GM12878 (cell line): ENCODE measurements around the gene SLC38A8. TPM values are rescaled to one million over a fixed set of nuclear protein-coding genes. Genes with fewer than 3 reads are reported as not detected.

Experiments used
- ATAC-seq: fragments of 200-7000 bp; cut with Tn5 transposase; 3 replicates; pipeline ENCODE4 v1.9.1; 2020; ENCODE audit warnings: mild to moderate bottlenecking, moderate library complexity
- BruUV-seq: library from RNA; stranded (reverse); fragments of 400-500 nt; replicated peaks from 2 replicates; lab custom pipeline; 2021; lab: Mats Ljungman, UMichigan
- CTCF ChIA-PET: fragments of 300-600 bp; sonication (Branson Sonifier 250); formaldehyde crosslinking; extraction: SDS; loops from one replicate; lab custom pipeline; 2021; ENCODE audit warnings: inconsistent platforms; lab: Yijun Ruan, JAX
- POLR2A ChIA-PET: fragments of 350-600 bp; formaldehyde crosslinking; extraction: SDS; loops from one replicate; lab custom pipeline; 2021; ENCODE audit warnings: inconsistent platforms; lab: Charles Lee
- RAD21 ChIA-PET: fragments of 300-600 bp; sonication (Branson Sonifier 250); formaldehyde crosslinking; loops from one replicate; lab custom pipeline; 2023; ENCODE audit warnings: antibody characterized with exemption; ENCODE audit not compliant: unreplicated experiment; lab: Charles Lee
- SMC1A ChIA-PET: fragments of 300-600 bp; sonication (Branson Sonifier 250); formaldehyde crosslinking; loops from one replicate; lab custom pipeline; 2023; ENCODE audit not compliant: unreplicated experiment, uncharacterized antibody; lab: Charles Lee
- DNase-seq: peaks from one replicate; pipeline ENCODE4 v3.0.0-alpha.2; 2011; ENCODE audit warnings: low read depth, low spot score
- FAIRE-seq: peaks from 3 replicates; lab custom pipeline; 2011; peaks lifted over from hg19 to GRCh38; lab: Jason Lieb, UNC
- H2AFZ ChIP-seq: 2 replicates; pipeline ENCODE4 v1.6.0; 2011; ENCODE audit warnings: low read depth, low read length, control low read depth; ENCODE audit not compliant: control insufficient read depth
- H3K27ac ChIP-seq: 2 replicates; pipeline ENCODE4 v1.5.1; 2011; ENCODE audit warnings: control low read depth; ENCODE audit not compliant: control insufficient read depth, insufficient read depth
- H3K27me3 ChIP-seq, 2 experiments: replicated peaks in 1 of 2; 2 replicates each; pipeline versions ENCODE4 v1.6.0 to v1.6.1; 2011; ENCODE audit warnings: low read length in 1 of 2; ENCODE audit not compliant: control insufficient read depth in 2 of 2, insufficient read depth in 2 of 2
- H3K36me3 ChIP-seq, 2 experiments: 2 replicates each; pipeline ENCODE4 v1.5.1; 2011; ENCODE audit warnings: low read length in 1 of 2; ENCODE audit not compliant: control insufficient read depth in 2 of 2, insufficient read depth in 2 of 2
- H3K4me1 ChIP-seq: 2 replicates; pipeline ENCODE4 v1.6.1; 2011; ENCODE audit warnings: mild to moderate bottlenecking, low read length, moderate library complexity, mixed read lengths; ENCODE audit not compliant: control insufficient read depth, insufficient read depth
- H3K4me2 ChIP-seq: 2 replicates; pipeline ENCODE4 v1.6.0; 2011; ENCODE audit warnings: control low read depth; ENCODE audit not compliant: control insufficient read depth, insufficient read depth
- H3K4me3 ChIP-seq: fragments of 200-600 bp; sonication (generic); 2 replicates; pipeline ENCODE4 v1.5.1; 2016
- H3K79me2 ChIP-seq: 2 replicates; pipeline ENCODE4 v1.6.0; 2011; ENCODE audit warnings: low read length; ENCODE audit not compliant: control insufficient read depth, insufficient read depth
- H3K9ac ChIP-seq: 2 replicates; pipeline ENCODE4 v1.8.0; 2011; ENCODE audit warnings: low read length, control low read depth, mixed read lengths; ENCODE audit not compliant: control insufficient read depth, insufficient read depth
- H3K9me3 ChIP-seq: replicated peaks from 3 replicates; pipeline ENCODE4 v1.5.1; 2011; ENCODE audit warnings: mild to moderate bottlenecking, low read length; ENCODE audit not compliant: control insufficient read depth, insufficient read depth
- H4K20me1 ChIP-seq: 2 replicates; pipeline ENCODE4 v1.6.0; 2011; ENCODE audit not compliant: control insufficient read depth, insufficient read depth
- BACH1 ChIP-seq: fragments of 450-650 bp; IDR thresholded peaks from 2 replicates; pipeline ENCODE4 v1.6.1; 2017; ENCODE audit warnings: mild to moderate bottlenecking, borderline replicate concordance
- HDAC6 ChIP-seq: fragments of 200-600 bp; sonication (generic); IDR thresholded peaks from one replicate; pipeline ENCODE4 v1.8.0; 2017; ENCODE audit warnings: antibody characterized with exemption; ENCODE audit not compliant: unreplicated experiment
- IKZF1 ChIP-seq: fragments of 450-650 bp; conservative IDR thresholded peaks from 2 replicates; pipeline ENCODE4 v1.6.1; 2017; ENCODE audit warnings: antibody characterized with exemption, mild to moderate bottlenecking
- IRF4 ChIP-seq: IDR thresholded peaks from 2 replicates; pipeline ENCODE4 v1.6.1; 2011; ENCODE audit warnings: low read depth, low read length
- MEF2A ChIP-seq: IDR thresholded peaks from 2 replicates; pipeline ENCODE4 v1.6.1; 2011; ENCODE audit warnings: low read depth, mild to moderate bottlenecking, low read length, moderate library complexity; ENCODE audit not compliant: insufficient read depth
- NR2C1 ChIP-seq: fragments of 450-650 bp; IDR thresholded peaks from 2 replicates; pipeline ENCODE4 v1.6.1; 2017; ENCODE audit warnings: antibody characterized with exemption, mild to moderate bottlenecking, moderate library complexity
- POLR2AphosphoS2 ChIP-seq: IDR thresholded peaks from 2 replicates; pipeline ENCODE4 v1.6.1; 2011; ENCODE audit warnings: low read depth, mild to moderate bottlenecking, low read length, improper control_type of control experiment, moderate library complexity
- POU2F2 ChIP-seq: IDR thresholded peaks from 3 replicates; pipeline ENCODE4 v1.6.1; 2011; ENCODE audit warnings: low read depth, mild to moderate bottlenecking, low read length, borderline replicate concordance
- SMAD5 ChIP-seq: IDR thresholded peaks from 2 replicates; pipeline ENCODE4 v1.6.1; 2016; ENCODE audit warnings: antibody characterized with exemption, low read depth
- TCF7 ChIP-seq: IDR thresholded peaks from 2 replicates; pipeline ENCODE4 v1.6.1; 2014; ENCODE audit warnings: antibody characterized with exemption, borderline replicate concordance
- ZNF24 ChIP-seq: fragments of 450-650 bp; IDR thresholded peaks from 2 replicates; pipeline ENCODE4 v1.6.1; 2017; ENCODE audit warnings: antibody characterized with exemption, mild to moderate bottlenecking
- WGBS: methylation state at CpG from one replicate; pipeline ENCODE4 v1.1.6; 2016; ENCODE audit warnings: low lambda C conversion rate; ENCODE audit not compliant: insufficient replicate concordance, insufficient coverage; ENCODE audit errors: missing lambda C conversion rate; 5-methylcytosine and 5-hydroxymethylcytosine counted together
- in situ Hi-C: fragments of 300-500 bp; cut with MboI; formaldehyde crosslinking; loops from 9 replicates; pipeline ENCODE4 v1.14.3; 2018; ENCODE audit warnings: mixed read lengths
- intact Hi-C: fragments of 100-400 bp; cut with micrococcal nuclease; formaldehyde crosslinking; loops from one replicate; pipeline ENCODE4 v1.14.2; 2022; ENCODE audit not compliant: unreplicated experiment
- polyA plus RNA-seq, 11 experiments: library from polyadenylated mRNA; depleted of rRNA in 4 of 11; unstranded in 6 of 11; stranded (reverse) in 5 of 11; fragments of >200 nt; fragmentation: Nextera tagmentation in 4 of 11; fragmentation: Illumina TruSeq in 1 of 11; extraction: Ambion mirVana in 4 of 11; extraction: Trizol in 1 of 11; gene quantifications; 1 replicate in 1 of 11; 2 replicates in 10 of 11; pipeline versions ENCODE4 v1.2.1 to v1.2.3, GENCODE V29; 2011 to 2016; ENCODE audit warnings: inconsistent platforms in 2 of 11, missing spikeins in 2 of 11, low read depth in 1 of 11
- total RNA-seq, 4 experiments: library from RNA; depleted of rRNA in 3 of 4; stranded (reverse); fragments of >200 nt in 3 of 4; fragmentation: Illumina TruSeq in 1 of 4; extraction: Trizol in 1 of 4; gene quantifications; 2 replicates each; pipeline versions ENCODE4 v1.2.1 to v1.2.3, GENCODE V29; 2013 to 2021
- TF ChIP-seq, protein P1 (sequence below): fragments of 450-650 bp; IDR thresholded peaks from 2 replicates; pipeline ENCODE4 v1.6.1; 2018; ENCODE audit warnings: borderline replicate concordance, mild to moderate bottlenecking; ENCODE audit not compliant: partially characterized antibody

SLC38A8 gene
- total and polyA plus RNA-seq, 10 of the 15 experiments (the other 5 are each of a cell fraction or from before 2014, with no cell fraction given): not detected

DNA sequence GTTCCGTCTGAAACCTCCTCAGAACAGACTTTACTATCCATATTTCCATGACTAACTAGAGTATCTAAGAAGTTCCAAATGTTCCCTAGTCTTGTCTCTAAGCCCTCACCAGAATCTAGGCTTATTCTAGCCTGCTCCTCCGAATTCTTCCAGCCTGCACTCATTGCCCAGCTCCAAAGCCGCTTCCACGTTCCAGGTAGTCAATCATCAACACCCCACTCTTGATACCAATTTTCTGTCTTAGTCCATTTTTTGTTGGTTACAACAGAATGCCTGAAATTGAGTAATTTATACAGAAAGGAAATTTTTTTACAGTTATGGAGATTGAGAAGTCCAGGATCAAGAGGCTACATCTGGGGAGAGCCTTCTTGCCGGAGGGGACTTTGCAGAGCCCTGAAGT is 21.1 kb downstream of the SLC38A8 start (continued):
- TF ChIP-seq, protein P1, sequence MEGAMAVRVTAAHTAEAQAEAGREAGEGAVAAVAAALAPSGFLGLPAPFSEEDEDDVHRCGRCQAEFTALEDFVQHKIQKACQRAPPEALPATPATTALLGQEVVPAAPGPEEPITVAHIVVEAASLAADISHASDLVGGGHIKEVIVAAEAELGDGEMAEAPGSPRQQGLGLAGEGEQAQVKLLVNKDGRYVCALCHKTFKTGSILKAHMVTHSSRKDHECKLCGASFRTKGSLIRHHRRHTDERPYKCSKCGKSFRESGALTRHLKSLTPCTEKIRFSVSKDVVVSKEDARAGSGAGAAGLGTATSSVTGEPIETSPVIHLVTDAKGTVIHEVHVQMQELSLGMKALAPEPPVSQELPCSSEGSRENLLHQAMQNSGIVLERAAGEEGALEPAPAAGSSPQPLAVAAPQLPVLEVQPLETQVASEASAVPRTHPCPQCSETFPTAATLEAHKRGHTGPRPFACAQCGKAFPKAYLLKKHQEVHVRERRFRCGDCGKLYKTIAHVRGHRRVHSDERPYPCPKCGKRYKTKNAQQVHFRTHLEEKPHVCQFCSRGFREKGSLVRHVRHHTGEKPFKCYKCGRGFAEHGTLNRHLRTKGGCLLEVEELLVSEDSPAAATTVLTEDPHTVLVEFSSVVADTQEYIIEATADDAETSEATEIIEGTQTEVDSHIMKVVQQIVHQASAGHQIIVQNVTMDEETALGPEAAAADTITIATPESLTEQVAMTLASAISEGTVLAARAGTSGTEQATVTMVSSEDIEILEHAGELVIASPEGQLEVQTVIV: no peak

DNA sequence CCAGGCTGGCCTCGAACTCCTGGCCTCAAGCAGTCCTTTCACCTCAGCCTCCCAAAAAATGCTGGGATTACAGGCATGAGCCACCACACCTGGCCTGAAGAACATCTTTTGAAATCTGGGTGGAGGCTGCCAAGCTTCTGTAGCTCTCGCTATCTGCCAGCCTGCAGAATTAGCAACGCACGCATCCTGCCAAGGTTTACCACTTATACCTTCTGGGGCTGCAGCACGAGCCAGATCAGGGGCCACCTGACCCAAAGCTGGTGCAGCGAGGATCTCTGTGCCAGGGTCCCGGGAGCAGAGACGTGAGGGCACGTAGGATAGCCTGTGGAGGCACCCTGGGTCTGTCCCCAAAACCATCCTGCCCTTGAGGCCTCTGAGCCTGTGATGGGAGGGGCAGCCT is 22.2 kb downstream of the SLC38A8 start:
- Histone ChIP-seq H3K4me3 (no peak overlapping the region), H3K27me3 (no peaks in the 10 kb centered on the region), H3K9ac (no peak overlapping the region), H4K20me1 (no peaks in the 10 kb centered on the region), H3K36me3 (no peaks in the 10 kb centered on the region), H3K79me2 (no peaks in the 10 kb centered on the region), H3K4me2 (no peak overlapping the region), H2AFZ (no peak overlapping the region), H3K27ac (no peak overlapping the region), H3K4me1 (no peaks in the 10 kb centered on the region), H3K9me3 (no peaks in the 10 kb centered on the region; the same call in 1 of the 3 replicates)
- CTCF ChIA-PET: no interaction called here
- 33% methylated on average over 9 of the region's 9 CpGs for WGBS
- RAD21 ChIA-PET: no interaction called here
- BruUV-seq: no TSS peak
- TF ChIP-seq HDAC6: no peak
- TF ChIP-seq IRF4: no peak
- no peak for TF ChIP-seq IKZF1
- no peak for TF ChIP-seq POU2F2
- TF ChIP-seq SMAD5: no peak
- TF ChIP-seq POLR2AphosphoS2: no peak
- TF ChIP-seq MEF2A: no peak
- TF ChIP-seq NR2C1: no peak
- no peak for TF ChIP-seq TCF7
- TF ChIP-seq ZNF24: no peak
- TF ChIP-seq BACH1: no peak
- SMC1A ChIA-PET: no interaction called here
- DNase-seq (no peak), ATAC-seq (no peak), FAIRE-seq (no peak)
- in situ Hi-C loops: no loop called here
- intact Hi-C loops: no loop called here
- POLR2A ChIA-PET: no interaction called here
